ENCODE measurements around the gene PNPLA3.

PNPLA3 gene

GRCh38 chr22:43968614-43969013, 45.0 kb downstream of the PNPLA3 start:
- no peak for DNase-seq

- no peak for DNase-seq
Measured at GRCh38 chr22:43969021-43969878, 45.6 kb downstream of the PNPLA3 start.

DNA sequence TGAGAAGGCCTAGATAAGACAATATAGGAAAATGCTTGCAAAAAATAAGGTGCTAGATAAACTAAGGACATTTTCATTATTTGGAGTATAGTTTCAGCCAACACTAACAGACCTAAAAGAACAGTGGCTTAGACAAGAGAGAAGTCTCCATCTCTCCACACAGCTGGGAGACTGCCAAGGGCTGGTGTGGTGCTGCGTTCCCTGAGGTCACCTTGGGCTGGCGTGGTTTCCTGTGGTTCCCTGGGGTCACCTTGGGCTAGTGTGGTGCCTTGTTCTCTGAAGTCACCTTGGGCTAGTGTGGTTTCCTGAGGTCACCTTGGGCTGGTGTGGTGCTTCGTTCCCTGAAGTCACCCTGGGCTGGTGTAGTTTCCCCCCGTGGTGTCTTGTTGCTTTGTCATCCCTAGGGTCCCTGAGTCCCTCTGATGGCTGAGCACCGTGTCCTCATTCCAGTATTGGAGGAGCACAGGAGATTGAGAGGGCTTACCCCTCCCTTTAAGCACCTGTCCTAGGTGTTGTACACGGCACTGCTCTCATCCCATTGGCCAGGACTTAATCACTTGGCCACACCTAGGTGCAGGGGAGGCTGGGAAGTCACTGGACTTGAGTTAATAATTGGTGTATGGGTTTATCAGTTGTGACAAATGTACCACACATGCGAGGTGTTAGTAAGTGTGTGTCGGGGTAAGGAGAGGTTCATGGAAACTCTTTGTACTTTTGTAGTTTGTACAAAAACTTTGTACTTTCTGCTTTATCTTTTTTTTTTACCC, 46.6 kb downstream of the PNPLA3 start:
- DNase-seq, result no peak

GRCh38 chr22:43971112-43971511, 47.5 kb downstream of the PNPLA3 start:
- DNase-seq, result no peak

DNA sequence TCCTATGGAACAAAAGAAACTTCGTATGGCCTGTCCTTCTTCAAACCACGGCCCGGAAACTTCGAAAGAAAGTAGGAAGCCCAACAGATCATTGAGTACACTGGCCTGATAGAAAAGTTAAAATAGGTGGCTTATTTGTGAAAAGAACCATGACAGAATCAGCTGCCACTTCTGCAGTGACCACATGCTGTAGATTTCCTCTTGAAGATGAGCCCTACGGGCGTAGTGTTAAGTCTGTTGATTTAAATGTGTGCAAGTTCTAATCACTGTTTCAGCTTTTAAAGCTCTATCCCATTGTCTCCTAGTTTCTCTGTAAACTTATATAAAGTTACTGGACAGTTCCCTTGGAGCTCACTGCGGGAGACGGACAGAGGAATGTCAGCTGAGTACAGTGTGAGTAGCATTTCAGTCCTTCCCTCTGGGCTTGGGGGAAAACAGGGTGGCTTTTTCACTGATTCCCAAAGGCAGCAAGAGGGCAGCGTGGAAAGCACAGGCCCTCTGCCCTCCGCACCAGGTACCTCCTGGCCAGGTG, 49.4 kb downstream of the PNPLA3 start:
- no peak for DNase-seq

DNA sequence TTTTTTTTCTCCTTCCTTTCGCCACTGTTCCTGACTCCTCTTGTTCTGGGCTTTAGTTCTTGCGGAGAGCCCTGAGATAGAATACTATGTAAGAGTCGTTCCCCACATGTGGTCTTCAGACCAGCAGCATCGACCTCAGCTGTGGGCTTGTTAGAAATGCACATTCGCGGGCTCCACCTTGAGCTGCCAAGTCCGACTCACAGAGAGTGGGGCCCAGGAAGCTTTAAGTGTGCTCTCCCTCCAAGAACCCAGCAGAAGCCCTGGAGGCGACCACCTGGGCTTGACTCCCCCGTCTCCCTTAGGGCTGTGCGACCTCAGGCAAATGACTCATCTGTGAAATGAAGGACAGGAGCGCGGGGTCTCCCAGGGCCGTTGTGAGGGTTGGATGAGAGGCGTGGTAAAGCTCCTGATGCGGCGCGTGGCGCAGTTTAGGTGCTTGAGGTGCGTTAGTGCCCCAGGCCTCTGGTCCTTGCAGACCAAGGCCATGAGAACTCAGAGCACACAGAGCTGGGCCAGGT, 50.5 kb downstream of the PNPLA3 start:
- DNase-seq, result no peak

DNA sequence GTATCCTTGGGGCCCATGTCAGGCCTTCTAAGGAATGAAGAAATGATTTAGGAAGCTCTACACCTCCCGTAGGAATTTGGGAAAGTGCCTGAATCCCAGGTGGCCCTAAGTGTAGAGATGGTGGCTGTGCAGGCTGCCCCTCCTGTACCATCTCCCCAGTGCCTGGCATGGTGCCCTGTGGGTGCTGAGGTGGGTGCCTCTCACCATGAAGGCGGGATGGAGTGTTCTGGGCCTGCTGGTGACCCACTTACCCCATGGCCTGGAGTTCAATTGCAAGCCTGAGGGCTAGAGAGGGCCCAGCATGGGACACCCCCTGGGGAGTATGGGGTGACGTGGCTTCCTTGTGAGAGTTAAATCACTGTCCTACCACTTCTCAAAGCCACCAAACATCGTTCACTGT, 51.4 kb downstream of the PNPLA3 start:
- no peak for DNase-seq

DNA sequence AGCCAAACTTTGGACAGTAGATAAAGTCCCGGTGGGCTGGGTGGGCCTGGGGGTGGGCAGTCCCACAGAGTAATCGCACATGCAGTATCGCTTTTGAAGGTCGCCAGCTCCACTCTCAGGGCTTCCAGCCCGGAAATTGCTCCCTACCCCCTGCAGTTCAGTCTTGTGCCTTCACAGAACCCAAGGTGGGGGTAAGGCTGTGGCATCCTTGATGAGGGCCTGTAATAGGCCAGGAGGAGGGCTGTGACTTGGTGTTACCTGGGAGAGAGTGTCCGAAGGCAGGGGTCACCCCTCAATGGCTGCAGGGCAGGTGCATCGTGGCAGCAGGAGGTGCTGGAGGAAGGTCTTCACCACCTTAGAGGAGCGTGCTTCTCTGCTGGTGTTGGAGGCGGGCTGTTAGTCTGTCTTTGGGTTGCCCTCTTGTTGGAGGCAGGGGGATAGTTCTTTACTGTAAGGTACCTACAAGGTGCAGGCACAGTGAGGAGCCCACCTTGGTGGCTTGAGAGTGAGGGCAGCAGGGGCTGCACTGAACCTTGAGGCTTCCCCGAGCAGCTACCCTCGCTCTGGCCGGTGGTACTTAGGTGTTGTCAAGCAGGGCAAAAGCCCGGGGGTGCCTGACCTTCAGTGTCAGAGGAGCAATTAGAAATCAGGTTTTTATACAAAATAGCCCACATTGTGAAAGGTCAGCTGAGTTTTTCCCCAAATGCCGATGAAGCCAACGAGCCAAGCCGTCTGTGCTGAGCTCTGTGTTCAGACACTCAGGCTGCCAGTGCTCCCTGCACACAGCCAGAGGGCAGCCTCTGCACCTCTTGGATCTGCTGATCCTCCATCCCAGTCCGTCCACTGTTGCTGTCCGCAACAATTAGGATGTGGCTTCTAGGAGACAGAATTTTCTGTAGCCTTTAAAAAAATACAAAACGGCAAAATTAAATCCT, 53.5 kb downstream of the PNPLA3 start:
- no peak for DNase-seq

DNA sequence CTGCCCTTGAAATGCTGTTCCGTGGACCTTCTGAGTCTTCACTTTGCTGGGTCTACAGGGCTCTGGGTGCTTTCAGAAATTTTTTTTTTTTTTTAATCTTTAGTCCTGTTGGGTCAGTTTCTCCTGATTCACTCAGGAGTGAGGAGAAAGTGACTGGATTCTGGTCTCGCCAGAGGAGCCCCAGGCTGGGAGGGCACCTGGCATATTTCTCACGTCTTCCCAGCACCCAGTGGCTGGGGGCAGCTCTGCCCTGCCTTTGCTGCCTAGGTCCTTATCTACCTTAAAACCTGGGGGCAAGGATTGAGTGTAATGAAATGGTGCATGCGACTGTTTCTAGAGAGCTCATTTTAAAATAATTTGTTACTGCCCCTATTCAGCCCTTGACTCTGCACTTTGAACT, 55.0 kb downstream of the PNPLA3 start:
- DNase-seq, result no peak

DNA sequence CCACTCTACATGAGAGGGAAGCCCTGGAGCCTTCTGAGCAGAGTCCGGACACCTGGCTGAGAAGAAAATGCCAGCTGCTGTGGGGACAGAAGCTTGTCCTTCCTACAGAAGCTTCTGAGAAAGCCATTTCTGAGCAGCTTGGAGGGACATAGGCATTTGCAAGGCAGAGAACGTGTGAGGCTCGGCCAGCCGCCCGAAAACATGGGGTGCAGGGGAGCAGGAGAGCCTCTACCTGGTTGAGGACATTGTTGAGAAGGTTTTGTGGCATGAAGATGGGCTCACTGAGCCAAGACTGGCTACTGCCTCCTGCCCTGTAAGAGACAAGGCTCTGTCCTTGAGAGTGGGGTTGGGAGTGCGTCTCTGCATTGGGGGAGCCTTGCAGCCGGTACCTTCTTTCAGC, 57.0 kb downstream of the PNPLA3 start:
- DNase-seq, result no peak

DNA sequence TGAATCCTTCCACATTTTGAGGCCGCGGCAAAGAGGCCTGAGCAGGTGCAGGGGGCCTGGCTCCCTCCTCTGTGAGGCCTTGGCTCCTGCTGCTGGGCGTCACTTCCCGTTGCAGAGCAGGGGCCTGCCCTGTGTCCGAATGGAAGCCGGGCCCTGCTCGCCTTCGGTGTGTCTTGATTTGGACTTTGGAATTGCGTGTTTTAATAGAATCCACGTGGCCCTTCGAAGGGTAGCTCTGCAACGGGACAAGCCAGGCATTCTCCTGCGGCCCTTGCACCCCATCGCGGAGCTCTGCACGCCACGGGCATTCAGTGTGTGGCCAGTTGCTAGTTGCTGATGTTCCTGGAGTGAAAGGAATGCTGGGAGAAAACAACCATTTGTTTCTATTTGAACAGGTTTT, 57.4 kb downstream of the PNPLA3 start:
- DNase-seq, result no peak

DNA sequence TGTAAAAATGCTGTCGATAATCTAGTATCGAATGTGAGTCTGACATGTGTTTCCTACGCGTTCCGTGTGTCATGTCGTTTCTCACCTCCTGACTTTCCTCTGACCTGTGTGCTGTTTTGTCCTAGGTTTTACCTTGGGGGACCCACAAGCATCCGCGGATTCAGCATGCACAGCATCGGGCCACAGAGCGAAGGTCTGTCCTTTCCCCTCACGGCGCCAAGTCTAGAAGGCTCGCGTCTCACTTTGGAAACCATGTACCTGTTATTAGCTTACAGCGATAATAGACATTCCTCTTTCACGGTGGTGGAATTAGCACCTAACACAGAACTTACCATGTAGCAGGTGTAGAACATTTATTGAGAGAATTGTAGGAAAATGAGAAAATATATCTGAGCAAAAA, 60.2 kb downstream of the PNPLA3 start:
- no peak for DNase-seq

DNA sequence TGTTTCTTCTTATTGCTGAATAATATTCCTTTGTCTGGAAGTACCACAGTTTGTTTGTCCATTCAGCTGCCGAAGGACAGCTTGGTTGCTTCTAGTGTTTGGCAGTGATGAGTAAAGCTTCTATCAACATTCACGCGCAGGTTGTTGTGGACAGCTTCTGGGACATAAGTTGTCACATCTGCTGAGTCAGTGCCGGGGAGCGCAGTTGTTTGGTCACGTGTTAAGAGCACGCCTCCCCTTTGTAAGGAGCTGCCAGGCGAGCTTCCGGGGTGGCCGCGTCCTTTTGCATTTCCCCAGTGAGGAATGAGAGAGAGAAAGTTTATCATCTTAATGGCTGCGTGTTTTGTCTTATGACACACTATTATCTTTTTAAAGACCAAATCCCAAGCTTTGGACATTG, 61.9 kb downstream of the PNPLA3 start:
- DNase-seq, result no peak

GRCh38 chr22:43988116-43988820, 64.7 kb downstream of the PNPLA3 start:
- DNase-seq, result no peak

DNA sequence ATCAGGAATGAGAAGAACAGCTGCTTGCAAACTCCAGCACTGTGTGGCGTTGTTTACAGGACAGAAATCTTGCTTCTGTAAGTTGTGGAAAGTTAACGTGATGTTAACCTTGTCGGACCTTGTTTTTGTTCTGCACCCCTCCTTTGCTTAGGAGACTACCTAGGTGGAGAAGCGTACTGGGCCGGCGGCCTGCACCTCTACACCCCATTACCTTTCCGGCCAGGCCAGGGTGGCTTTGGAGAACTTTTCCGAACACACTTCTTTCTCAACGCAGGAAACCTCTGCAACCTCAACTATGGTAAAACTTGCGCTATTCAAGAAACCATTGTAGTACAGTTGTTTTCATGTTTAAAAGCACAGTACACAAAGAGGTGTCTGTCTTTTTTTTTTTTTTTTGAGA, 65.4 kb downstream of the PNPLA3 start:
- DNase-seq, result no peak

DNA sequence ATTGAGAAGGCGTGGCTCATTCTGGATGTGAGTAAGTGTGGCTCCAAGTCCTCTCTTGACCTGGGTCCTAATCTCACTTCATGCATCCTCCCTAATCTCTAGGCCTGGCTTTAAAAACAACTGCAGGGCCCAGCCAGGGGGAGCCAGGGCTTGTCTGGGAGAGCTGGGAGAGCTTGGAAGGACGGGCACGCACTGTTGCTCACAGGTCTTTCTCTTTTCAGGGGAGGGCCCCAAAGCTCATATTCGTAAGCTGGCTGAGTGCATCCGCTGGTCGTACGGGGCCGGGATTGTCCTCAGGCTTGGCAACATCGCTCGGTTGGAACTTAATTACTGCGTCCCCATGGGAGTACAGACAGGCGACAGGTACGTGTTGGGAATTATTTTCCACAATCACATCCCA, 66.4 kb downstream of the PNPLA3 start:
- no peak for DNase-seq

GRCh38 chr22:43991316-43992020, 67.9 kb downstream of the PNPLA3 start:
- DNase-seq, result no peak

DNA sequence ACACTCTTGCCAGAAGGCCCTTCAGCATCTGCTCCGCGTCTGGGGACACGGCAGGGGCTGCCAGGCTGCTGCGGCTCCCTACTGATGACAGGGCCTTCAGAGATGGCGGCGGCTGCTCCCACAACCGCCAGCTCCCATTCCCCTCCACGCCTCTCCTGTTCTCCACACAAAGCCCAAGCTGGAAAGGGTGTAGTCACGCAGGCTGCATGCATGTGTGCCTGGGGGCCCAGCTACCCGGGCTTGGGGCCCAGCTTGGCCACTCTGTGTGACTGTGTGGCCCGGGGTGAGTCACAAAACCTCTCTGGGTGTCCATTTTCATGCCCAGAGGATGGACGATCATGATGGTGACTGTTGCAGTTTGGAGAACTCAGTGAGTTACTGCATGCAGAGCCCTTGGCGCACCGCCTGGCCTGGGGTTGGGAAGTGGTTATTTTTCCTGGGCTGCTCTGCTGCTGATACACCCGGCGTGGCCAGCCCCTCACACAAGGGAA, 68.8 kb downstream of the PNPLA3 start:
- DNase-seq, result no peak

DNA sequence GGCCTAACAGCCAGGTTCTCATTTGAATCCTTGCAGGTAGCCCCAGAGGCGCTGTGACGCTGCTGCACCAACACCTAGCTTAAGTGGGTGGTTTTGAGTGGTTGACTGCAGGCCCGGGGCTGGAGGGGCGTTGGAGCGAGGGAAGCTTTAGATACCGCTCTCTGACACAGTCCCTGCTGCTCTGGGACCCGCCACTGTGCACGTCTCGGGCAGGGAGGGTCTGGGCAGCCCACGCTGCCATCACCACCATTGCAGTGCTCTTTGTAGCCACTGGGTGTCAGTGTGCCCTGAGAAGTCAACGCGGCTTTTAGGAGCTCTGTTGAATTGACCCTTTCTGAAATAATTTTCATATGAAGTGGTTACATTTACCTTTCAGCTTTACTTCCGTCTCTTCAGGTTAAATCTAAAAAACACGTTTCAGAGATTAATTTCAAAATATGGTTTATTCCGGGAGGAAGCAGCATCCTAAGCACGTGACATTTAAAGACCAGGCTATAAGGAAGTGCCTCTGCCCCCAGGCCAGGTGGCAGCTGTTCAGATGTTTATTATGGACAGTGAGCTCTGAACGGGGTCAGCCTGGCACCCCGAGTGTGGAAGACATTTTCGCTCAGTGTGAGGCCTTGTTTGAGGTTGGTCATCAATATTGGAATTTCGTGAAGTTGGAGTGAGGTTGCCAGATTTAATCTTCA, 69.6 kb downstream of the PNPLA3 start:
- peak; percentile 54 for DNase-seq

GRCh38 chr22:43994006-43994405, 70.4 kb downstream of the PNPLA3 start:
- DNase-seq, result no peak

GRCh38 chr22:43994416-43994815, 70.8 kb downstream of the PNPLA3 start:
- no peak for DNase-seq

Data from activated CD4-positive, CD25-positive, alpha-beta regulatory T cell treated with anti-CD3 and anti-CD28 coated beads, Interleukin-2, amount 50 U/mL, for 72 hours (primary cell).